ENCODE measurements around the gene NDUFS6.

Gene NDUFS6

GRCh38 chr5:1835431-1835830 lies 34.2 kb downstream of the NDUFS6 start:
- DNase-seq (ENCODE audit: low read depth, low spot score): no peak
- ChIA-PET POLR2A (no interaction called here), CTCF (no interaction called here)

GRCh38 chr5:1836176-1836890 lies 35.1 kb downstream of the NDUFS6 start:
- DNase-seq (ENCODE audit: low read depth, low spot score): no peak
- TF ChIP-seq CTCF (IDR thresholded peaks at IDR 0.05; ENCODE audit: insufficient read depth, low read length, missing control alignments): no peak
- CTCF ChIA-PET: no interaction called here
- POLR2A ChIA-PET: no interaction called here
- no peak overlapping the region for H3K4me3 ChIP-seq (ENCODE audit: low read depth, low read length)

More at GRCh38 chr5:1835431-1835830, 34.2 kb downstream of the NDUFS6 start:
- no peak for TF ChIP-seq CTCF (IDR thresholded peaks at IDR 0.05; ENCODE audit: insufficient read depth, low read length, missing control alignments)
- no peak overlapping the region for H3K4me3 ChIP-seq (ENCODE audit: low read depth, low read length)

- ChIA-PET CTCF (no interaction called here), POLR2A (no interaction called here)
- no peak for DNase-seq (ENCODE audit: low read depth, low spot score)
- TF ChIP-seq CTCF (IDR thresholded peaks at IDR 0.05; ENCODE audit: insufficient read depth, low read length, missing control alignments): no peak
- no peak overlapping the region for H3K4me3 ChIP-seq (ENCODE audit: low read depth, low read length)
Observed at GRCh38 chr5:1836891-1837880, 36.0 kb downstream of the NDUFS6 start.

- no peak overlapping the region for H3K4me3 ChIP-seq (ENCODE audit: low read depth, low read length)
- ChIA-PET CTCF (no interaction called here), POLR2A (no interaction called here)
- DNase-seq (ENCODE audit: low read depth, low spot score): no peak
- TF ChIP-seq CTCF (IDR thresholded peaks at IDR 0.05; ENCODE audit: insufficient read depth, low read length, missing control alignments): no peak
Observed at GRCh38 chr5:1838013-1838412, 36.8 kb downstream of the NDUFS6 start.

- ChIA-PET POLR2A (no interaction called here), CTCF (no interaction called here)
- no peak for DNase-seq (ENCODE audit: low read depth, low spot score)
- TF ChIP-seq CTCF (IDR thresholded peaks at IDR 0.05; ENCODE audit: insufficient read depth, low read length, missing control alignments): no peak
- H3K4me3 ChIP-seq (ENCODE audit: low read depth, low read length): no peak overlapping the region
Observed at GRCh38 chr5:1840071-1840547, 38.9 kb downstream of the NDUFS6 start.
